Duodenal mucosa (tissue), 2 donors: Measurements from ENCODE around the gene DKK3.

Experiments used
- H3K27ac ChIP-seq: one replicate; pipeline ENCODE4 v1.7.0; 2013; ENCODE audit warnings: low read depth, low read length
- H3K27me3 ChIP-seq, 2 donors: one replicate each; pipeline ENCODE4 v1.7.0; 2013; ENCODE audit warnings: low read length in 2 of 2, control low read depth in 1 of 2; ENCODE audit not compliant: insufficient read depth in 2 of 2, control insufficient read depth in 1 of 2
- H3K36me3 ChIP-seq, 2 donors: one replicate each; pipeline ENCODE4 v1.7.0; 2013; ENCODE audit warnings: low read length in 2 of 2, control low read depth in 1 of 2; ENCODE audit not compliant: insufficient read depth in 2 of 2, control insufficient read depth in 1 of 2
- H3K4me1 ChIP-seq, 2 donors: one replicate each; pipeline ENCODE4 v1.7.0; 2013; ENCODE audit warnings: low read length in 2 of 2, control low read depth in 1 of 2; ENCODE audit not compliant: insufficient read depth in 2 of 2, control insufficient read depth in 1 of 2
- H3K4me3 ChIP-seq, 2 donors: one replicate each; pipeline ENCODE4 v1.7.0; 2013; ENCODE audit warnings: low read length in 2 of 2, low read depth in 1 of 2
- H3K9ac ChIP-seq, 2 donors: one replicate each; pipeline ENCODE4 v1.7.0; 2013; ENCODE audit warnings: low read length in 2 of 2, low read depth in 1 of 2
- H3K9me3 ChIP-seq, 2 donors: one replicate each; pipeline ENCODE4 v1.7.0; 2013; ENCODE audit warnings: low read length in 2 of 2, control low read depth in 1 of 2; ENCODE audit not compliant: control insufficient read depth in 1 of 2

DKK3 gene

DNA sequence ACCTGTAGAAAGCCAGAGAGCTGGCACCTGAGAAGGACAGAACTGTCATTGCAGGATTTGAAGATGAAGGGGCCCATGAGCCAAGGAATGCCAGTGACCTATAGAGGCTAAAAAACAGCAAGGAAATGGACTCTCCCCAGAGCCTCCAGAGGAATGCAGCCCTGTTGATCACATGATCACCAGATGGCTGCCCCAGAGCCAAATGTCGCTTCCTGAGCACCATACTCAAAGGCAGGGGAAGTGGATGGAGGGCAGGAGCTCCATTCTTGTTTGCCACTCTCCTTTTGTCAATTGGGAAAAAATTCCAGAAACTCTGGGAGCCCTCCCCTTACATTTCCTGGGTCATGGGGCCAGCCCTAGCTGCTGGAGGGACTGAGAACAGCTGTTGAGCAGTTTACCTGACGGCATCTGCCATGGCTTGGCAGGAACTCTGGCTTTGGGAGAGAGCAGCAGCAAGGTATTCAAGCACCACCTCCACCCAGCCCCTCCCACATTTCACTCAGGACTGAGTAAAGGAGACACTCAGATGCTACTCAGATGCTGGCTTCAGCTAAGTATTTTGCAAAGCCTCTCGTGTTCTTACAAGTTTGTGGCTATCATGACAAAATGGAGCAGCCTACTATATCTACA is 46.9 kb downstream of the DKK3 start:
- H3K27ac ChIP-seq = no peak overlapping the region
- H3K27me3 ChIP-seq = peaks cover 0 to 3% of the 10 kb centered on the region in 2 donors
- H3K4me1 ChIP-seq = no peaks in the 10 kb centered on the region
- no peaks in the 10 kb centered on the region for H3K9me3 ChIP-seq
- H3K4me3 ChIP-seq = no peak overlapping the region
- peaks cover 0 to 4% of the 10 kb centered on the region in 2 donors for H3K36me3 ChIP-seq
- H3K9ac ChIP-seq = no peak overlapping the region

DNA sequence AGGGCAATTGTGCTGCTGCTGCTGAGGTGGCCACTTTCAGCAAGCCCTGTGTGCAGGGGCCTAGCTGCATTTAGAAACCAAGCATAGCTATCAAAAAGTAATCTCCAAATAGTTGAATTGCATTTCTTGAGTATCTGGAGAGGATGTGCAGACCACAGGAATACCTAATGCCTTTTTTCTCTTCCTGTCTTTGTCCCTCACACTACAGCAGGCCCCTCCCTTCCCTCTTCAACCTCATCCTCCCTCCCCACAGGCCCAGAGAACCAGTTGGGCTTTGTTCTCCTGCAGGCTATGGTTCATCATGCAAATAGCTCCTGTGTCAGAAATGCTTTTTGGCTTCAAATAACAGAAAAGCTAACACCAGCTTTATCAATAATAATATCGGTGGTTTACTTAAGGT is 47.7 kb downstream of the DKK3 start:
- Histone ChIP-seq H3K36me3 (peaks cover 7 to 12% of the 10 kb centered on the region in 2 donors), H3K27me3 (peaks cover 0 to 3% of the 10 kb centered on the region in 2 donors), H3K4me1 (no peaks in the 10 kb centered on the region), H3K27ac (no peak overlapping the region), H3K9ac (no peak overlapping the region), H3K4me3 (no peak overlapping the region), H3K9me3 (no peaks in the 10 kb centered on the region)

DNA sequence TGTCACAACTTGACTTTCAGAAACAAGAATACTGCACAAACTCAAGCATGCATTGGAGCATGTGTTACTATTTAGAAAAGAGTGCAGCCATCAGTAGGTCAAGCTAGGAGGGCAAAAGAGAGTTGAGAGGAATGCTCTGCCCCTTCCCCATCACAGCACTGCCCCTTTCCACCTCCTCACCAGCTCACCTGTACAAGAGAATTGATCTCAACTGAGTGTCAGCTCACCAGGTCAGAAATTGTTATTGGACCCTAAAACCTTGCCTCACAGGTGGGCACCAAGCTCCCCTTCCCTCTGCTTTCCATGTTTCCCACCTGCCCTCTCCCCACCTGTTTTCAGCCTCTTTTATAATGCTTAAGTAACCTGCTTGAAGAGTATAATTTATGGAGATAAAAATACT is 48.8 kb downstream of the DKK3 start:
- no peak overlapping the region for H3K27ac ChIP-seq
- peaks cover 0 to 3% of the 10 kb centered on the region in 2 donors for H3K27me3 ChIP-seq
- no peaks in the 10 kb centered on the region for H3K9me3 ChIP-seq
- peaks cover 10 to 22% of the 10 kb centered on the region in 2 donors for H3K36me3 ChIP-seq
- H3K4me1 ChIP-seq = no peaks in the 10 kb centered on the region
- H3K9ac ChIP-seq = no peak overlapping the region
- no peak overlapping the region for H3K4me3 ChIP-seq

DNA sequence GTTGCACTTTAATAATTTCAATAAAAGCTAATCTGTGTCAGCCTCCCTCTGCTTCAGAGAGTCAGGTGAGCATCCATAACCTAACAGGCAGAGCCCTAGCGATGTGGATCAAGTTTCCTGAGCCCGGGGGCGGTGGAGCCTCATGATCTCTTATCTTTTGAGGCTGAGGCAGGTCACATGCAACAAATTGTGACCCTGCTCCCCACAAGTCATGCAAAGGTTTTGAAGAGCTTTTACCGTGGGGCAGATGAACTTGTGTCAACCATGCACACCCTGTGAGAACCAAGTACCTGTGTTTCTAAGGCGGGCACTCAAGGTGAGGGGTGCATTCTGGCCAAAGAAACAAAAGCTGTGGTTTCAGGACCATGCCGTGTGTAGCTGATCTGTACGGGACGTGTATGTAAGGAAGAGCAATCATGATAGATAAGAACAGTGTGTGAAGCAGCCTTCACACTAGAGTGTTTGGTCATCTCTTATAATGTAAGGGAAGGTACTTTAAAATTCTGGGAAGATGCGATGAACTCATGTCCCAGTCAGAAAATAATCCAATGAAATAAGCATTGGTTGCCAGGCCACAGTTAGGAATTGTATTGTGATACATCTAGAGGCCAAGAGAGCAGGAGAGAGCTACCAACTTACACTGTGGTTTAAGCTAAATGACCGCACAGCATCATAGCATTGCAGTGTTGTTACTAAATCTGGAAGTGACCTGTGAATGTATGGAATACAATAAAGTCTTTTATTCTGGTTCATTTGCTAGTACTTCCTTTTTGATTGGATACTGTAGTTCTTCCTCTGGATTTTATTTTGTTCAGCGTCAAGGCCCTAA is 49.8 kb downstream of the DKK3 start:
- Histone ChIP-seq H3K27me3 (no peaks in the 10 kb centered on the region), H3K4me1 (no peaks in the 10 kb centered on the region), H3K36me3 (peaks cover 10 to 22% of the 10 kb centered on the region in 2 donors), H3K4me3 (no peak overlapping the region), H3K9me3 (no peaks in the 10 kb centered on the region), H3K9ac (no peak overlapping the region), H3K27ac (no peak overlapping the region)

DNA sequence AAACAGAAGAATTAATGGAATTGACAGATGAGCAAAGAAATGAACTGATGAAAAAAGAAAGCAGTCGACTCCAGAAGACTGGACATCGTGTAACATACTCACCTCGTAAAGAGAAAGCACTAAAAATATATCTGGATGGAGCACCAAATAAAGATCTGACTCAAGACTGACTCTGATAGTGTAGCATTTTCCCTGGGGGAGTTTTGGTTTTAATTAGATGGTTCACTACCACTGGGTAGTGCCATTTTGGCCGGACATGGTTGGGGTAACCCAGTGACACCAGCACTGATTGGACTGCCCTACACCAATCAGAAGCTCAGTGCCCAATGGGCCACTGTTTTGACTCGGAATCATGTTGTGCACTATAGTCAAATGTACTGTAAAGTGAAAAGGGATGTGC is 52.4 kb downstream of the DKK3 start:
- Histone ChIP-seq H3K9me3 (no peaks in the 10 kb centered on the region), H3K36me3 (peaks cover 20 to 37% of the 10 kb centered on the region in 2 donors)

DNA sequence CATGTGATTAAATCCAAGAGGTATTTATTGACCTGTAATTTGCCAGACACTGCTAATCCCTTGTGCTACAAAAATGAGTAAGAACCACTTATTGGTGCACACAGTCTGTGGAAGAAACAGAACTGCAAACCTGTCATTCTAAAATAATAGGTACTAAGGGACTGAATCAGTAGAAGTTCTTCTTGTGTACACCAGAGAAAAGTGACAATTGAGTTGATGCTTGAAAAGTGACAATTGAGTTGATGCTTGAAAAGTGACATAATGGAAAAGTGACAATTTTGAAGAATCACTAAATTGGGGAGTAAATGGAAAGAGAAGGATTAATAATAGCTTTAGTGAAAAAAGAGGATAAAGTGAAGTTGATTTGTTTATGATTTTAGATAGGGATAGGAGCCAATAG is 56.4 kb downstream of the DKK3 start:
- H3K4me3 ChIP-seq = no peak overlapping the region
- no peaks in the 10 kb centered on the region for H3K9me3 ChIP-seq
- peaks cover 23 to 46% of the 10 kb centered on the region in 2 donors for H3K36me3 ChIP-seq

More for the DNA sequence above, 52.4 kb downstream of the DKK3 start:
- Histone ChIP-seq H3K4me1 (no peaks in the 10 kb centered on the region), H3K27me3 (no peaks in the 10 kb centered on the region), H3K27ac (no peak overlapping the region), H3K9ac (no peak overlapping the region), H3K4me3 (no peak overlapping the region)

DNA sequence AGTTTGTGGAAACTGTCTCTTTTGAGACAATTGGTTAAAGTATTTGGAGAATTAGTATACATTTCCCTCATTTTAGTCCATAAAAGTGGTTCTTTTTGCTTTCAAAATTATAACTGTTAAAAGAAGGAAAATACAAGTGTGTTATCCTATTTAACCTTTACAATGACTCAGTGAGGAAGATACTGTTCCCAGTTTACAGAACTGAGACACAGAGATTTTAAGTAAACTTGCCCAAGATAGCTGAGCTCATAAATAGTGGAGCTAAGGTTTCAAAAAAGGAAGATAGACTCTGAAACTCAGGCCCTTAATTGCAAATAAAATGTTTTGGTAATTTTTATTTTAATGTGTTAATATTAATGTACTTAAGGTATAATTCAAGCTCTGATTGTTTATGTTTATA is 58.9 kb downstream of the DKK3 start:
- Histone ChIP-seq H3K9me3 (no peaks in the 10 kb centered on the region), H3K27ac (no peak overlapping the region), H3K9ac (no peak overlapping the region), H3K36me3 (peaks cover 12 to 25% of the 10 kb centered on the region in 2 donors), H3K4me1 (no peaks in the 10 kb centered on the region), H3K4me3 (no peak overlapping the region), H3K27me3 (no peaks in the 10 kb centered on the region)

More for the DNA sequence above, 56.4 kb downstream of the DKK3 start:
- Histone ChIP-seq H3K9ac (no peak overlapping the region), H3K4me1 (no peaks in the 10 kb centered on the region), H3K27me3 (no peaks in the 10 kb centered on the region), H3K27ac (no peak overlapping the region)

DNA sequence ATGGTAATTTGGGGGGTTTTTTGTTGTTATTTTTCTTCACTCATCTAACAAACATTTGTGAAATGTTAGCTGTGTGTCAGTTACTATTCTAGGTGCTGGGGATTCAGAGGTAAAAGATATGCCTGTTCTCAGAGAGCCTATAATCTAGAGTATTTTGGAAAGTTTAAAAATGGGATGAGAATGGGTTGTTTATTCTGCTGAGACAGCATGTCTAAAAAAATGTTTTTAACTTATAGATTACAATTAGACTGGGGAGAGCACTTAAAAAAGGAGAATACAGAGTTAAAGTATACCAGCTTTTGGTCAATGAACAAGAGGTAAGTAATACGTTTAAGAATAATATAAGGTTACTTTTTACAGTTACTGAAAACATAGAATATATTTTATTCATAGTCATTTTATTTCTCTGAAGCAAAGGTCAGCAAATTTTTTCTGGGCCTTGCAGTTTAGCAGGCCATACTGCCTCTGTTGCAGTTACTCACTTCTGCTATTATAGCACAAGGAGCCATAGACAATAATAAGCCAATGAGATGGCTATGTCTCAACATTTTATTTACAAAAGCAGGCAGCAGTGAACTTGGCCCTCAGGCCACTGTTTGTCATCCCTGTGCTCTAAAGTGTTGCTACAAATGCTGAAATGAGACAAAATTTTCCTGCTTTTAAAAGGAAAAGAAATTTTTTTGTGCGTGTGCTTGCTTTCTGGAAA is 60.0 kb downstream of the DKK3 start:
- Histone ChIP-seq H3K9me3 (no peaks in the 10 kb centered on the region), H3K27ac (no peak overlapping the region), H3K4me1 (no peaks in the 10 kb centered on the region), H3K36me3 (peaks cover 17 to 29% of the 10 kb centered on the region in 2 donors), H3K27me3 (no peaks in the 10 kb centered on the region), H3K9ac (no peak overlapping the region), H3K4me3 (no peak overlapping the region)

DNA sequence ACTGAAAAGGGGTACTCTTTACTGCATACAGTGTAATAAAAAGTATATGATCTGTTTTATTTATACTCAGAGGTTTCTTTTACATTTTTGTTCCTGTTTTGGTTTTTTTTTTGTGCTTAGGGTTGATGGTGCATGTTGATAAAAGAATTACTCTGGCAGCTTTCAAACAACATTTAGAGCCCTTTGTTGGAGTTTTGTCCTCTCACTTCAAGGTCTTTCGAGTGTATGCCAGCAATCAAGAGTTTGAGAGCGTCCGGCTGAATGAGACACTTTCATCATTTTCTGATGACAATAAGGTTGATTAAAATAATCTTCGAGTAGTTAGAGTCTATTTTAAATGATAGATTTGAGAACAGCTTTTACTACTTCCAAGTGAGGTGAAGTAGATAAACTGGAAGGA is 60.6 kb downstream of the DKK3 start:
- Histone ChIP-seq H3K9ac (no peak overlapping the region), H3K27me3 (no peaks in the 10 kb centered on the region), H3K9me3 (no peaks in the 10 kb centered on the region), H3K4me3 (no peak overlapping the region), H3K27ac (no peak overlapping the region), H3K36me3 (peaks cover 17 to 27% of the 10 kb centered on the region in 2 donors), H3K4me1 (no peaks in the 10 kb centered on the region)

DNA sequence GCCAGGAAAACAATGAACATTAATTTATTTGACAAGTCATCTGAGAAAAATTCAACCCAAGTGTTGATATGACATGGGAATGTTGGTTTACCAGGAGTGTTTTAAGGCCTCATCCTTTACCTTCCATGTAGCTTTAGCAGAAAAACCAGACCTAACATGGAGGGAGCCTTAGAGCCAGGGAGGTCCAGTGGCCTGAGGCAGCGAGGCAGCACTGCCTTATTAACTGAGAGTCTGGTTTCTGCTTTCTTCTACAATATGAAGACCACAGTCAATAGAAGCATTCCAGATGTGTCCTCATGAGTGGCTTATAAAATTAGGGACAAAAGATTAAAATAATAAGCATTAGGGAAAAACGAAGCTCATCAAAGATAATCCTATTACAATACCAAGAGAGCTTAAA is 61.5 kb downstream of the DKK3 start:
- H3K27ac ChIP-seq = no peak overlapping the region
- no peaks in the 10 kb centered on the region for H3K27me3 ChIP-seq
- H3K36me3 ChIP-seq = peaks cover 23 to 32% of the 10 kb centered on the region in 2 donors
- H3K4me3 ChIP-seq = no peak overlapping the region
- H3K9ac ChIP-seq = no peak overlapping the region
- H3K4me1 ChIP-seq = no peaks in the 10 kb centered on the region
- no peaks in the 10 kb centered on the region for H3K9me3 ChIP-seq
